GM12892 (cell line): ENCODE data around the gene HSBP1.
A peak's percentile ranks its signal among the peaks of the same experiment; 100 is the strongest.

Experiments used
- DNase-seq: peaks from one replicate; pipeline ENCODE4 v3.0.0; 2011; ENCODE audit not compliant: insufficient read length
- FAIRE-seq: peaks from 2 replicates; lab custom pipeline; 2011; peaks lifted over from hg19 to GRCh38; lab: Jason Lieb, UNC
- POLR2A ChIP-seq: IDR thresholded peaks from 2 replicates; pipeline ENCODE4 v1.6.1; 2011; ENCODE audit warnings: low read depth, low read length, control low read depth
- POLR2AphosphoS5 ChIP-seq: IDR thresholded peaks from 2 replicates; pipeline ENCODE4 v1.6.1; 2011; ENCODE audit warnings: low read depth, low read length, control low read depth
- TAF1 ChIP-seq: IDR thresholded peaks from 2 replicates; pipeline ENCODE4 v1.6.1; 2011; ENCODE audit warnings: low read depth, mild to moderate bottlenecking, control low read depth, low read length, borderline replicate concordance

HSBP1 gene

GRCh38 chr16:83826146-83826913 is 18.6 kb downstream of the HSBP1 start:
- peak; percentile 92 for FAIRE-seq
- DNase-seq = peak; percentile 73
- no peak for TF ChIP-seq TAF1
- no peak for TF ChIP-seq POLR2A
- TF ChIP-seq POLR2AphosphoS5 = no peak

DNA sequence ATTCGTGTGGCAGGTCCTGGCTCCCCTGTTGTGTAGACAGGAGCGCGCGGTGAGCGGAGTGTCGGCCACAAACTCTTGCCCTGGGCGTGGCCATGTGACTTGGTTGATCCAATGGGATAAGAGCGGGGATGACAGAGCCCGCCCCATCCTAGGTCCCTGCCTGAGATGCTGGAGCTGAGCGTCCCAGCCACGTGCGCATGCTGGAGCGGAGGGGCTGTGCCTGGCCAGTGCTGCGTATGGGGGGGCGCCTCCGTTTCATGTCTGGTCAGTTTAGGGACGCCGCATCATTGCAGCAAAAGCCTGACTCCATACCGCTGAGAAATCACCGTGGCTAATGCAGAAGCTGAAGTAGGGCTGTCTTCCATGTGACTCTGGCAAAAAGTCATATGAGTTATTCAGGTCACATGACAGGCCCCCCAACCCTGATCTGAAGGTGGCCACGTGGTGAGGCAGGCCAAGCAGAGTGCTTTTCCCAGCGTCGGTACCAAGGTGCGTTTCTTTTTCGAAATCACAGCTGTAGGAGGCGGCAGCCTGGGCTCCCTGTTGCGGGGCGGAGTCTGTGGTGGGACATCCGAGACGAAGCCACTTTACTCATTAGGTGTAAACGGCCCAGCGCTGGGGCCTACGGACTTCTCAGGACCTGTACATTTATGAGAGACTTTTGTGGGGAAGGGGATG is 22.5 kb downstream of the HSBP1 start:
- no peak for FAIRE-seq

GRCh38 chr16:83830769-83831455 is 23.1 kb downstream of the HSBP1 start:
- TF ChIP-seq TAF1 (no peak), POLR2A (no peak), POLR2AphosphoS5 (no peak)
- FAIRE-seq = no peak
- no peak for DNase-seq

More for the DNA sequence above, 22.5 kb downstream of the HSBP1 start:
- TF ChIP-seq POLR2A = no peak
- TF ChIP-seq POLR2AphosphoS5 = no peak
- TF ChIP-seq TAF1 = no peak
- no peak for DNase-seq

- DNase-seq = no peak
- TF ChIP-seq TAF1 (no peak), POLR2AphosphoS5 (no peak), POLR2A (no peak)
- no peak for FAIRE-seq
Measured at GRCh38 chr16:83831456-83831987, 23.7 kb downstream of the HSBP1 start.

- TF ChIP-seq TAF1 (no peak), POLR2A (no peak), POLR2AphosphoS5 (no peak)
- FAIRE-seq = no peak
- no peak for DNase-seq
Measured at GRCh38 chr16:83833921-83834320, 26.1 kb downstream of the HSBP1 start.

- DNase-seq = no peak
Measured at GRCh38 chr16:83835586-83836566, 28.1 kb downstream of the HSBP1 start.

DNA sequence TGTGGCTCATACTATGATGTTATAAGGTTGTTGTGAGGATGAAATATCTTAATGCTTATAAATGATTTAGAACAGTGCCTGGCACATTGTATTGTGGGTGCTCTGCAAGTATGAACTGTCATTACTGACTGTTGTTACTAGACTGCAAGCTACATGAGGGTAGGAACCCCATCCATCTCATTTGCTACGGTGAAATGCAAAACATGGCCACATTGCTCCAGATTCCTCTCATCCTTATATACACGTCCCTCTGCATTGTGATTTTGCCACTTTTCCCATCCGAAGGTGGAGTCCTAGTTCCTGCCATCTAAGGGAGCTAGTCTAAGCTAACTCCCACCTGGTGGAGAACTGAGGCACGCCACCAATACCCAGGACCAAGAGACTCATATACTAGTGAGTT is 29.8 kb downstream of the HSBP1 start:
- FAIRE-seq = no peak

More at GRCh38 chr16:83835586-83836566, 28.1 kb downstream of the HSBP1 start:
- TF ChIP-seq TAF1 (no peak), POLR2A (no peak), POLR2AphosphoS5 (no peak)
- no peak for FAIRE-seq

DNA sequence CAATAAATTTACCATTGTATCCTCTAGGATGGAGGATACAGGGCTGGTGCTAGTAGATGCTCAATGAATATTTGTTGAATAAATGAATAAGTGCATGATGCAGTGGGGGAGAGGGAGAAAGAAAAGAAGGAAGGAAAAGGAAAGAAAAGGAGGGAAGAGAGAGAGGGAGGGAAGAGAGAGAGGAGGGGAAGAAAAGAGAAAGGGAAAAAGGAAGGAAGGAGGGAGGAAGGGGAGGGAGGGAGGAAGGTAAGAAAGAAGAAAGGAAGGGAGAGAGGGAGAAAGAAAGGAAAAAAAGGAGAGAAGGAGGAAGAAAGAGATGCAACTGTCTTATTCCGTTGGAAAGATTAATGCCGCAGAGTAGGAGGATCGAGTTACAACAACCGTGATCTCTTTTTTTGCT is 30.4 kb downstream of the HSBP1 start:
- DNase-seq (no peak), FAIRE-seq (no peak)
- TF ChIP-seq POLR2AphosphoS5 = no peak
- TF ChIP-seq TAF1 = no peak
- TF ChIP-seq POLR2A = no peak

More for the DNA sequence above, 29.8 kb downstream of the HSBP1 start:
- DNase-seq = no peak
- TF ChIP-seq POLR2AphosphoS5 (no peak), POLR2A (no peak), TAF1 (no peak)

DNA sequence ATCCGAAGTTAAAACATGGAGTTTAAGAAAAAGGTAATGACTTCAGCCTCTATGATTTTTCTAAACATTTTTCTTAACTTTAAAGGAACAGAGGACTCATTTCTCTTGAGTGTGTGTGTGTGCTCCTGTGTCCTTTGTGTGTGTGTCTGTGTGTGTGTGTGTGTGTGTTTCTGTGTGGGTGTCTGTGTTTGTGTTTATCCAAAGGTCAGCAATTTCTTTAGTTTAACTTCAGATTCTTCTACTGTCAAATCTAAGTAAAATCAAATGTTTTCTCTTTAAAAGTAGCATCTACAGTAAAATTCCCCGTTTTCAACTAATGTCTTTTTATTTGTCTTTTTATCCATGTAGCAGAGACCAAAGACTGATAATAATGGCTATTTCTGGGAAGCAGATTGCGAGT is 31.8 kb downstream of the HSBP1 start:
- no peak for FAIRE-seq

DNA sequence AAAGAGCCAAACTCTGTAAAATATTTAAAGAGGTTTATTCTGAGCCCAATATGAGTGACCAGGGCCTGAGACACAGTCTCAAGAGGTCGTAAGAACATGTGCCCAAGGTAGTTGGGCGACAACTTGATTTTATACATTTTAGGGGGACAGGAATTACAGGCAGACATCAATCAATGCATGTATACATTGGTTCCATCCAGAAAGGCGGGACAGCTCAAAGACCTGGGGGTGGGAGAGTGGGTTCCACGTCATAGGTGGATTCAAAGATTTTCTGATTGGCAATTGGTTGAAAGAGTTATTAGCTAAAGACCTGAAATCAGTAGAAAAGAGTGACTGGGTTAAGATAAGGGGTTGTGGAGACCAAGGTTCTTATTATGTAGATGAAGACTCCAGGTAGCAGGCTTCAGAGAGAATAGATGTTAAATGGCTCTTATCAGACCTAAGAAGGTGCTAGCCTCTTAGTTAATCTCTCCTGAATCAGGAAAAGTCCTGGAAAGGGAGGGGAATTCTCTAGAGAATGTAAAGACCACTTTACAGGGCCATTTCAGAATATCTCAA is 32.4 kb downstream of the HSBP1 start:
- DNase-seq (no peak), FAIRE-seq (no peak)
- TF ChIP-seq POLR2AphosphoS5 = no peak
- no peak for TF ChIP-seq TAF1
- no peak for TF ChIP-seq POLR2A

More for the DNA sequence above, 31.8 kb downstream of the HSBP1 start:
- no peak for DNase-seq
- no peak for TF ChIP-seq POLR2A
- no peak for TF ChIP-seq POLR2AphosphoS5
- no peak for TF ChIP-seq TAF1
